HTR-8/SVneo (cell line): Measurements from ENCODE around the gene KIAA1210.

Source experiments
- DNase-seq: peaks from one replicate; pipeline ENCODE4 v3.0.0; 2011; ENCODE audit warnings: low spot score, mixed read lengths; ENCODE audit not compliant: insufficient read length
- FAIRE-seq: peaks from 2 replicates; lab custom pipeline; 2011; peaks lifted over from hg19 to GRCh38; lab: Jason Lieb, UNC

KIAA1210 gene

DNA sequence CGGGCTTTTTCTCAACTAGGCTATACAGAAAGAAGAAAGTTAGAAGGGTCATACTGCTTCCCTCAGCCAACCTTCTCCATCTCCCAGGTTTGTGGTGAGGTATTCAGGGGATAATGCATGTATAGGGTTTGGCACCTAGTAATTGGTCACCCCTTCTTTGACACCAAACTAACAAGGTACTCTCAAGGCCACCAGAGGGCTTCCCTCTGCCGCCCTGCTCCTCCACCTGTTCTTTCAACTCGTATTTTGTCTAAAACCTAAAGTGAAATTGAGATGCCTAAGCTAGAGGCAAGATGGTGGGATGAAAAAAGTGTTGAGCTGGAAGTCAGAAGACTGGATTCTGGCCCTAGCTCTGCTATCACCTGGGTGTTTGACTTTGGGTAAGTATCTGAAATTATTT, 32.8 kb downstream of the KIAA1210 start:
- no peak for FAIRE-seq
- no peak for DNase-seq

GRCh38 chrX:119093991-119094735, 33.4 kb downstream of the KIAA1210 start:
- no peak for FAIRE-seq
- DNase-seq = no peak

GRCh38 chrX:119090627-119091026, 37.0 kb downstream of the KIAA1210 start:
- no peak for DNase-seq
- no peak for FAIRE-seq

DNA sequence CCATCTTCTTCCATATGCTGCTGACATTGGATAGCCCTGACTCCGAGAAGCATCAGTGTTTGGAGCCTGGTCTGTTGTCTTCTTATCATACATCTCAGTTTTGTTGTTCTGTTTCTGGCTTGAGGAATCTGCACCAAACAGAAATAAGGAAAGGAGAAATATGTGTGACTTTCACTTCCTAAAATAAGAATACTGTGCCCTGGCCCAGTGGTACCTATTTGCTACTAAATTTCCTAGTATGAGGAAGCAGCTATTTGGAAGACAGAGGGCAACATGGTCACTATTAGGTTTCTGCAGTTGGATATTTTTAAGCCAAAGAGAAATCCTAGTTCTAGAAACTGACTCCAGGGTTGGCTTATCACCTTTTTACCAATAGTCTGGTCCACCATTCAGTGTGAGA, 38.0 kb downstream of the KIAA1210 start:
- DNase-seq (no peak), FAIRE-seq (no peak)

- DNase-seq (no peak), FAIRE-seq (no peak)
These were observed 40.5 kb downstream of the KIAA1210 start for GRCh38 chrX:119087121-119087520.

GRCh38 chrX:119084766-119085165, 42.8 kb downstream of the KIAA1210 start:
- DNase-seq = no peak
- FAIRE-seq = no peak

GRCh38 chrX:119082278-119082677, 45.3 kb downstream of the KIAA1210 start:
- FAIRE-seq (no peak), DNase-seq (no peak)

DNA sequence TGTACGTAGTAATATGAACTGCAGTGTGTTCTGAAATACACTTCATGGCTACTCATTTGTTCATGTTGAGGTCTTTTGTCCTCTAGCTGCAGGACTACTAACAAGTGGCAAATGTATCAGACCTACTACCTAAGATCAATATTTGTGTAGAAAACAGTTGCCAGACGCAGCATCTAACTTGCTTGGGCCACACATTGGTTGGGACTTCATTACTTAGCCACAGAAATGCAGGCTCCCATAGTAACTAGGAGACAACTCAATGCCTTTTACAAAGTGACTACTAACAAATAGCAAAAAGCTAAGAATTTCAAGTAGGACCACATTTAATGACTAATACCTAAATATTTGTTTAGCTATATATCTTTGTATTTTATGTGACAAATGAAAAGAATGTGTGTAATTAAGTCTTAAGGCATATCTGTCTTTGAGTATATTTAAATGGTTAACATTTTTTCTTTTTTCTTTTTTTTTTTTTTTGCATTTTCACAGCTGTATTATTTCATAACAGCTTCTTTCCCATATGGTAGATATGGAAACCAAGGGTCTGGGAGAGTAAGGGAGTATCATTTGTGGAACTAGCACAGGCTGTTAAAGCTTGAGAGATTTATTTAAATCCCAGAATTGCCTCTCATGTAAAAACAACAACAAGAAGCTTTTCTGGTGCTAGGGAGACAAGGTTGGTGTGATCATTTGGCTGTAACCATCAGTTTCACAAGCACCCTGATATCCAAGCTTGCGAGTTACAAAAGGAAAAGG, 52.2 kb downstream of the KIAA1210 start:
- no peak for DNase-seq
- no peak for FAIRE-seq

DNA sequence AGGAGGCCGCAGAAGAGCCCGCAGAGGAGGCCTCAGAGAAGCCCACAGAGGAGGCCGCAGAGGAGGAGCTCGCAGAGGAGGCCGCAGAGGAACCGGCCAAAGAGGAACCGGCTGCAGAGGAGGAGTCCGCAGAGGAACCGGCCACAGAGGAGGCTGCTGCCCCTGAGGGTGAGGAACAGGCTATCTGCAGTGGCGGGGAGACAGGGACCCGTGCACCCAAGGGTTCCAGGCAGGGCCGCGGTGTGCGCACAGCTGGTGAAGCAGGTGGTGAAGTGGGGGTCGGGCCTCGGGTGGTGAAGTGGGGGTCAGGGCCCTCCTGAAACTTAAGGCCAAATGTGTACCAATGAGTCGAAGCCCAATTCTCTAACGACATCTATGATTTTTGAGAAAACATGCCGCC, 53.7 kb downstream of the KIAA1210 start:
- no peak for DNase-seq
- FAIRE-seq = no peak

DNA sequence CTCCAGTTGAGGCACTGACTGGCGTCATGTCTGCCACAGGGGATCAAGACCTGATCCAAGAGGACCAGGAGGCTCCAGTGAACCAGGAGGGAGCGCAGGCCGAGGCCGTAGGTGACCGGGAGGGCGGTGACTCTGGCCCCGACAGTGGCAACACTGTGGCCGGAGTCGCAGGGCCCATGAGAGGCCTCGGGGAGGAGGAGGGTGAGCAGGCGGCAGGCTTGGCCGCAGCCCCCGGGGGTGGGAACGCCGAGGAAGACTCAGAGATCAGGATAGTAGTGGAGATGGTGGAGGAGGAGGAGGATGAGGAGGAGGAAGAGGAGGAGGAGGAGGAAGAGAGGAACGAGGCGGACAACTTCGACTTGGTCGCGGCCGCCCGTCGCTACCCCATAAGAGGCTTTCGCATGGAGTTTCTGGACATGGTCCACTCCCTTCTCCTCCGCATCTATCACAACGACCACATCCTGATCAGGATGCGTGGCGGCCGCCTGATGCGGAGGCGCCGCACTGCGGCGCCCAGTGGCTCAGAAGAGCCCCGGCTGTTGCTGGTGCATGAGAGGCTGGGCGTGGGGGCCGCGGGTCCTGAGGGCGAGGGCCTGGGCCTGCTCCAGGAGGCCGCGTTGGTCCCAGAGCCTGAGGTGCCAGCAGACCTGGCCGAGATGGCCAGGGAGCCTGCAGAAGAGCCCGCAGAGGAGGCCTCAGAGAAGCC, 54.3 kb downstream of the KIAA1210 start:
- DNase-seq (no peak), FAIRE-seq (no peak)

DNA sequence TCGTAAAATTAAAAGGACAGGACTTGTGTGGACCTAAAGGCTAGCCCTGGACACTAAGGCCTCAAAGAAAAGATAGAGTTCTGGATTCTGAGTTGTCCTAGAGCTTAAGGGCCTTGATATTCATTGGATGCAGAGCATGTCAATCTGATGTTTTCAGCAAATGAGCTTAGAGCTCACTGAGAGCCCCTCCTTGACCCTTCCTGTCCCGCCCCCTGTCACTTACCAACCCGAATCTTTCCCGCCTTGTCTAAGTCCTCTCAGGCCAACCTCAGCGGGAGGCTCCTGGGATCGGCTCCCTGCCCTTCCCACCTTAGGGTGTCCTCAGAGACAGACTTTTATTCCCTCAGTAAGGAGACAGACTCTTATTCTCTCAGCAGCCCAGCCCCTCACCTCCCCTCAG, 54.9 kb downstream of the KIAA1210 start, which contains the start of gene CT47C1:
CT47C1 (plus strand) TSS at position 250 of the 400 bp plus-strand sequence. CDS start 233 bp downstream, outside the sequence.
- DNase-seq (no peak), FAIRE-seq (no peak)

DNA sequence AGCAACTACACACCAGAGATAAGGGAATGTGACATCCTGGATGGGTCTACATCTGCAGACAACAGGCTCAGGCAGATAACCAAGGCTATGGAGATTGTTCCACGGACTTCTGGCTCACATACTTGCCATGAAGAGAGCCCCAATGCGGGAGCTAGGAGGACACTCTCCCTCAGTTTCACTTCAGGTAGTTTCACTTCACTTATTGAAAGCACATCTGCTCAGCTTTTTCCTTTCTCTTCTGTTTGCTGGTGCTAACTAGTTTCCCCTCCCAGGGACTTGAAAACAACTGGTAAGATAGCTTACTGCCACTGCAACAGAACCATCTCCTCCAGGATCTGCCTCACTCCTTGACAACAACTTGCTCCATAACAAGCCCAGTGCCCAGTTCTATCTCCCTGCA, 56.2 kb downstream of the KIAA1210 start:
- FAIRE-seq = no peak

DNA sequence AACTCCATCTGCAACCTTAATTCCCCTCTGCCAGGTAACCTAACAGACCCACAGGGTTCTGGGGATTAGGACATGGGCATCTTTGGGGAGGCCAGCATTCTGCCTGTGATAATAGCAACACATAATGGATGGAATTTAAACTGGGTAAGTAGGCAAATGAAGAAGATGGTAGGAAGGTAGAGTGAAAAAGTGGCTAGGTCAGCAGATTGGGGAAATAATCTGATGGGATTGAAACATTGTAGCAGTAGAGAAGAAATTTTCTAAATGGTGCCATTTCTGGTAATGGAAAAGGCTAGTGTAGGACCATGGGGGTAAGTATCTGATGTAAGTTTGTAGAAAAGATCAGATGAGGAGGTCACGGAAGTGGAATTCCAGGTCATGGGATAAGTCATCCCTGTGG, 57.9 kb downstream of the KIAA1210 start:
- FAIRE-seq (no peak), DNase-seq (no peak)

More for the DNA sequence above, 56.2 kb downstream of the KIAA1210 start:
- no peak for DNase-seq

GRCh38 chrX:119069128-119069527, 58.5 kb downstream of the KIAA1210 start:
- DNase-seq (no peak), FAIRE-seq (no peak)

GRCh38 chrX:119067023-119067739, 60.4 kb downstream of the KIAA1210 start:
- DNase-seq = peak; percentile 46
- no peak for FAIRE-seq

- no peak for FAIRE-seq
- no peak for DNase-seq
These were observed 64.2 kb downstream of the KIAA1210 start for GRCh38 chrX:119063428-119063827.

- FAIRE-seq = no peak
- peak; percentile 12 for DNase-seq
These were observed 64.8 kb downstream of the KIAA1210 start for GRCh38 chrX:119062750-119063374.

GRCh38 chrX:119055687-119056086, 71.9 kb downstream of the KIAA1210 start:
- FAIRE-seq (no peak), DNase-seq (no peak)

DNA sequence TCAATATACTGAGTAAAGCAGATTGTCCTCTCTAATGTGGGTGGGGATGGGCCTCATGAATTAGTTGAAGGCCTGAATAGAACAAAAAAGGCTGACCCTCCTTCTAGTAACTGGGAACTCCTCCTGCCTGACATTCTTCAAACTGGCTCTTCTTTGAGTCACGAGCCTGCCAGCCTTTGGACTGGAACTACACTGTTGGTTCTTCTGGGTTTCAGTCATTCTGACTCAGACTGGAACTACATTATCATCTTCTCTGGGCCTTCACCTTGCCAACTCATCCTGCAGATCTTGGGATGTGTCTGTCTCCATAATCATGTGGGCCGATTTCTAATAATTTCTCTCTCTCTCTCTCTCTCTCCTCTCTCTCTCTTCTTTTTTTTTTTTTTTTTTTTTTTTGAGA, 81.7 kb downstream of the KIAA1210 start:
- DNase-seq (no peak), FAIRE-seq (no peak)

DNA sequence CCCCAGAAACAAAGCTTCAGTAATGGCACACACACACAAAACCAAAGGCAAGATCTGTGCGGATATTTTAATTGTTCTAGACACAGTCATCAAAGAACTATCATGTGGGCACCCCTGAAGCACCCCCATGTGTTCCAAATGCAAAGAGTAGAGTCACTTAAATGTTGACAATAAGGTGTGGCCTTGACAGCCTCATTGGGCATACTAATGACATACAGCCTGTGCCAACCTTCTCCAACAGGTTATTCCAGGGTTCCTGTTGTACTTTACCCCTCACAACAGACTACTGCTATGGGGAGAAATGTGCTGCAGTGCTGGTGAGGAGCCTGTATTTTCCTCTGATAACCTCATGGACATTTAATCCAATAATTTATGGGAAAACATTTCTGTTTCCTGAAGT, 84.6 kb downstream of the KIAA1210 start:
- no peak for FAIRE-seq
- no peak for DNase-seq
